C1 segment of cervical spinal cord (tissue), 14 donors: ENCODE results near the gene PSME2.

ENCODE experiments used
- DNase-seq, 14 donors: peaks; one replicate each; lab custom pipeline; 2025; lab: John Stamatoyannopoulos, UW

The PSME2 gene

DNA sequence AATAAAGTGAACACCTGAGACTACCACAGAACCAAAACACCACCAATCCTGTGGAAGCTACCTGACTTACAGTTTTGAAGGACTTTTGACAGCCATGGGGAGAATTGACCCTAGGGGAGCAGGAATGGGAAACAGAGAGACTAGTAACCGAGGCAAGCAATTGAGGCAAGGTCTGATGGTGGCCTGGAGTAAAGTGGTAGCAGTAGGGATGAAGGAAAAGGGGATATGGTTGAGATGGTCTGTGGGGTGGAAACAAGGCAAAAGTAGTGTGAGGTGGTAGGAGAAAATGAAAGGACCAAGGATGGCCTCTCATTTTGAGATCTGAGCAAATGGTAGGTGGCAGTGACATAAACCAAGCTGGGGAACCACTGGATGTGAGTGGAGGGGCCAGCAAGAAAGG is 10.4 kb upstream of the PSME2 start:
- no peak for DNase-seq

GRCh38 chr14:24155100-24155499 is 8.7 kb upstream of the PSME2 start:
- no peak for DNase-seq

- no peak for DNase-seq
Measured at GRCh38 chr14:24151404-24152080, 5.1 kb upstream of the PSME2 start.

GRCh38 chr14:24150993-24151392 is 4.6 kb upstream of the PSME2 start:
- no peak for DNase-seq

GRCh38 chr14:24150567-24150966 is 4.2 kb upstream of the PSME2 start:
- no peak for DNase-seq

DNA sequence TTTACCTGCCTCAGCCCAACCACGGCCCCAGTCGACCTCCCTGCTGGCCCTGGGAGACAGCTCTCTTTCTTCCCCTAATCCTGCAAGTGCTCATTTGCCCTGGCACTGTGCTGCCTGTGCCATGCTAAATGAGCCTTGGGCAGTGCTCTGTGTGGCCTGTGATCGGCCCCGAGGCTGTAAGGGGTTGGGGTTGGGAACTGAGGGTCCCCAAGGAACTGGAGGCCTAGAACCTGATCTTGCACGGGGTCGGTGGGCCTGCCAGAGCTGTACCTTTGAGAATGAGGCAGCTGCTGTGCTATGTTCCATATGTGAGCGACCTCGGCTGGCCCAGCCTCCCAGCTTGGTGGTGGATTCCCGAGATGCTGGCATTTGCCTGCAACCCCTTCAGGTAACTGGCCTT is 3.7 kb upstream of the PSME2 start:
- no peak for DNase-seq

- no peak for DNase-seq
Measured at GRCh38 chr14:24149302-24149969, 3.0 kb upstream of the PSME2 start.

DNA sequence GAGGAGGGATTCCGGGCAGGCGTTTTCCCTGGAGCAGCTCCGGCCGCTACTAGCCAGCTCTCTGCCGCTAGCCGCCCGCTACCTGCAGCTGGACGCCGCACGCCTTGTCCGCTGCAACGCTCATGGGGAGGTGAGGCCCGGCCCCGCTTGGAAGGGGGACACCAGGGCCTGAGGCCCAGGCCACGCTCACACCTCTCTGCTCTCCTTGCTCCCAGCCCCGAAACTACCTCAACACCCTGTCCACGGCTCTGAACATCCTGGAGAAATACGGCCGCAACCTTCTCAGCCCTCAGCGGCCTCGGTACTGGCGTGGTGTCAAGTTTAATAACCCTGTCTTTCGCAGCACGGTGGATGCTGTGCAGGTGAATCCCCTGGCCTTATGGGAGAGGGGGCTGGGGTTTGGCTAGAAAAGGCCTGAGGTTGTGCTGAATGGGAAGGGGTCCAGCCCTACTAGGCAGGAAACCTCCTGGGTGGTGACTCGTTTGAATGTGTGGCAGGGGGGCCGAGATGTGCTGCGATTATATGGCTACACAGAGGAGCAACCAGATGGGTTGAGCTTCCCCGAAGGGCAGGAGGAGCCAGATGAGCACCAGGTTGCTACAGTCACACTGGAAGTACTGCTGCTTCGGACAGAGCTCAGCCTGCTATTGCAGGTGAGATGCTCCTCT is 1.5 kb upstream of the PSME2 start:
- DNase-seq, result no peak

DNA sequence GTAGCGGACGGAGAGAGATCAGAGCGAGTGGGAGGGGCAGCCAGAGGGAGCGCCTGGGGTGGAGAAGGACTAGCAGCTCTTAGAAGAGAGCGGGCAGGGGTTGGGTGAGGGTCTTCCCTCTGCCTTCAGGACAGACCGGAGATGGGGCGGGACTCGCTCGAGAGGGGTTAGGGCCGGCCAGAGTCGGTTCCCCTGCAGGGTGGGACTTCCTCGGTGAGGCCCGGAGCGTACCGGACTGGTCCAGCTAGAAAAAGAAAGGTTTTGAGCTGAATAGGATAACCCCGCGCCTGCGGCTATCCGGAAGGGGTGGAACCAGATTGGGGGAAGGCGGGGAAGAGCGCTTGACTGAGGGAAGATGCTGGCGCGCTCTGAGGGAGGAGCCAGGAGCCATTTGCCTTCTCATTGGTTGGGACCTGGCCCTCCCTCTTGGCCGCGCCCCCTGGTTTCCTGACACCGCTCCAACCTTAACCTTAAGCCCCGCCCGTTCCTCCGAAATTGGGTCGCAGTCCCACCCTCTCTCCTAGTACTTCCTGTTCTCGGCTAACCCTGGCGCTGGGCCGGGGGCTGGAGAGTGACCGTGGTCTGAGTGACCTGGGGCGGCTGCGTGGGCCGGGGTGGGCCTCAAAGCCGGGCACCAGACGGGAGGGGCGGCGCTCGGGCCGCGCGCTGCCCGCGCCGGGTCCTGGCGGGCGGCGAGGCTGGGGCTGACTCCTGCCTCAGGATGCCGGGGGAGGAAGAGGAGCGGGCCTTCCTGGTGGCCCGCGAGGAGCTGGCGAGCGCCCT is 759 bp upstream of the PSME2 start, which contains the start of gene RNF31:
RNF31 (plus strand) TSS at position 521 of the 783 bp plus-strand sequence; CDS start at position 722, 201 bp downstream.
- peak; percentile 73 to 97 (median 94) for DNase-seq

DNA sequence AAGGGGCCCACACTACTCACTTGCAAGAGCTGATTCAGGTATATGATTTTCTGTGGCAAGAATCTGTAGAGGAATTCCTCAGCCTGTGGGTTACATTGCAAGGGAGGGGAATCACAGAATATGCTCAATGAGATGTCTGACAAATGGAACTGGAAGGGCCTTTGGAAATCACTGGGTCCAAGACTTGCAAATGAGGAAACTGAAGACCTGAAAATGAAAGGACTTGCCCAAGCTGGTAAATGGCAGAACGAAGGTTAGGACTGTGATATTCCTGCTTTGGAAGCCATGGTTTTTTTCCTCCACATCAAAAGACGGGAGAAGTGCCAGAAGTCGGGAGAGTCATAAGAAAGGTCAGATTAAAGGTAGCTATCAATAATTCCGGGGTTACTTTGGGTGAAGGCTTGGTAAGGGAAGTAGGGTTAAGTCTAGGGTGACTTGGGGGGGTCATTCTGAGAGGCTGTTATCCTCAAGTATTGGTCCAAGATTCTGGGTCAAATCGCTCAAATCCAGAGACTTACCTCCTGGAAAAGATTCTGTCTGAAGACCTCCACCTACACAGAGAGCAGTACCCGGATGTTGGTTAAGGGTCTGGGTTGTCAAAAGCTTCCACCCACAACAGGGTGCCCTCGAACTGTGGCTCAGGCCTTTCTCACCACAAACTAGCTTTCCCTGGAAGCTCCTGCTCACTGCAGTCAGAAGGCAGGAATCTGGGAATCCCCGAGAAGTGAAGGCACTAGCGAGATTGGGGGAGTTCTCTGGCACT is 539 bp downstream of the PSME2 start:
- no peak for DNase-seq

DNA sequence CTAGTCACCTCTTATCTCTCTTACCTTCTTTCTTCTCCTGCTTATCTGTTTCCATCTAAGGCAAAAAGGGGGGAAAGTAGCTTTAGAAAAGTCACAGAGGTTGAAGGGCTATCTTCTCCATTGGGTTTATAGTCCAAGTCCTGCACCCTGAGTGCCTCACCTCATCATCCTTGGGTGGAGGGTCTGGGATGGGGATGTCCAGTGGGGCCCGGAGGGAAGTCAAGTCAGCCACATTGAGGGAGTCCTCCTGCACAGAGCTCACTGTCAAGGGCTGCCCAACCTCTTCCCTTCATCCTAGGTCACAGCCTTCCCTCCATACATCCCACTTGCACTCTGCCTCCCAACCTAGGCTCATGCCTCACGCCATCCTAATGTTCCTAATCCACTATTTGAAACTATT is 1.2 kb downstream of the PSME2 start:
- DNase-seq, result no peak

DNA sequence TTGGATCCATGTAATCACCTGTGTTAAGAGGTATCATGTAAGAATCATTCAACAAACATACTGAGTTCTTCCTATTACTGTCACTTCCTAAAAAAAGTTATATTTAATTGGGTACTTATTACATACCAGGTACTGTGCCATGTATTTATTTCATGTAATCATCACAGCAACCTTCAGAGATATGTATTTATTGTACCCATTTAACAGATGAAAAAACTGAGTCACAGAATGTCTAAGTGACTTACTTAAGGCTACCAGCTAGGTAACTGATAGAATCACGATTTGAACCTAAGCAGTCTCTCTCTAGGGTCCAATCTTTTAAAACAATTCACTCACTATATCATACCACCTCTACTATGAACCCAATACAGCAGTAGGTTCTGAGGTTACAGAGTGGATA is 2.0 kb downstream of the PSME2 start:
- DNase-seq, result no peak

DNA sequence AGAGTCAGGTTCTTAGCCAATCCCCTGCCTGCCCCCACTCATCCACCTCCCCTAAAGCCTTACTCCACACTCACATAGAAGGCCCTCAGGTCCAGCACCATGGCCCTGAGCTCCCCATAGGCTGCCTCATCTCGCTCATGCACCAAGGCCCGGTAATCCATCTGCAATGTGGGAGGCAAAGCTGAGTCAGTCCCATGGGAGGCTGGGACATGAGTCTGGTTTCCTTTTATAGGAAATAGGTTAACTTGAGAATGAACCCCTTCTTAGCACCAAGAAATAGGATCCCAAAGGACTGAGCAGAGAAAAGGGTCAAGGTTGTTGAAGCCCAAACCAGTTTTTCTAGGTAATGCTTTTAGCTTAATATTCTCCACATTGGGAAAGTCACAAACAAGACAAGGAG is 2.9 kb downstream of the PSME2 start:
- DNase-seq, result no peak

- DNase-seq, result peak; percentile 90 to 99 (median 98)
Measured at GRCh38 chr14:24141097-24141880, 5.1 kb downstream of the PSME2 start, which contains the start of gene EMC9. Gene EMC9 (minus strand): TSS chr14:24141591. CDS start chr14:24141304, 287 bp downstream.

DNA sequence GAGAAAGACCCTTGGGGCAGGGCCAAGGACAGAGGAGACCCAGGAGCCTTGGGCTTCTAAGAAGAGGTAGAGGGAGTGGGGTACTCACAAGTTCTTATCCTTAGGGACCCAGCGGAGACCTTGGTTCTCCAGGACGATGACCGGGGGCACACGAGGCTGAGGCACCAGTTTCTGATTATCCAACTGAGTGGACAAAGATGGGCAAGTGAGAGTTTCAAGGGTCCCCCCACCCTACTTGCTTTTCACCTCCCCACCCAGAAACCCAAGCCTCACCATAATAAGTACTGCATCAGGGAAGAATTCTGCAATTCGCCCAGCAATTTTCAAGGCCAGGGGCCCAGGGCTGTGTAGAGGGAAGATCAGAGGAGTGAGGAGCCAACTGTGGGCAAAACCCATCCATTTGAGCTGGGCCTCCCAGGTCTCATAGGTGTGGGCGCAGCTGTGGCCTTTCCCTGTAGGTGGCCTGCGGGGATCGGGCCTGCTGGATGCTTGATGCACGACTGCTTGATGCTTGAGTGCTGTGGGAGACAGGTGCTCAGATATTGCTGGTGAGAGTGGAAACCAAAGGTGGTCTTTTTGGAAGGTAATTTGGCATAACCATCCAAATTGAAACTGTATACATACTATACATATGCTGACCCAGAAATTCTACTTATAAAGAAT is 7.0 kb downstream of the PSME2 start:
- no peak for DNase-seq

DNA sequence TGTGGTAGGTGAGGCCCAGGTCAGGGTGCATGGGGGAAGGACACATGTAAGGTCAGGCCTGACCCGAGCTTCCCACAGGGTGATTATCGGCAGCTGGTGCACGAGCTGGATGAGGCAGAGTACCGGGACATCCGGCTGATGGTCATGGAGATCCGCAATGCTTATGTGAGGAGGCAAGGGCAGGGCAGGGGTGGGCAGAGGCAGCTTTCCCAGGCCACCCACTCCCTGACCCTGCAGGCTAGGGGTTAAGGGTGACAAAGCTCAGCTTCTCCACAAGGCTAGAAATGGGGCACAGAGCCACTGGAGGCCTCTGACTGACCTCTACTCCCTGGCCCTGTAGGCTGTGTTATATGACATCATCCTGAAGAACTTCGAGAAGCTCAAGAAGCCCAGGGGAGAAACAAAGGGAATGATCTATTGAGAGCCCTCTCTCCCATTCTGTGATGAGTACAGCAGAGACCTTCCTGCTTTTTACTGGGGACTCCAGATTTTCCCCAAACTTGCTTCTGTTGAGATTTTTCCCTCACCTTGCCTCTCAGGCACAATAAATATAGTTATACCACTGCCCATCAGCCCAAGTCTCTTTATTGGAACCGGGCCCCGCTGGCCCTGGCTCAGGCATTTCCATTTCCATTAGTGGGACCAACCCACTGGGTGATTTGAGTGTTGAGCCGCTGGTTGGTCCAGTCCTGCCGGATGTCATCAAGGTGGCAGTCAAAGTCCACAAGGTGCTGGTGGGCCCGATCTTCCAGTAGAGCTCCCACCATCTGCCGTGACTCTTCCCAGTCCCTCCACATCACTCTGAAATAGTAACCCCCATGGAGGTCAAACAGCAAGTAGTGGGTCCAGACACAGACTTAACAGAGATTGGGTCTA is 7.8 kb downstream of the PSME2 start:
- DNase-seq, result no peak

DNA sequence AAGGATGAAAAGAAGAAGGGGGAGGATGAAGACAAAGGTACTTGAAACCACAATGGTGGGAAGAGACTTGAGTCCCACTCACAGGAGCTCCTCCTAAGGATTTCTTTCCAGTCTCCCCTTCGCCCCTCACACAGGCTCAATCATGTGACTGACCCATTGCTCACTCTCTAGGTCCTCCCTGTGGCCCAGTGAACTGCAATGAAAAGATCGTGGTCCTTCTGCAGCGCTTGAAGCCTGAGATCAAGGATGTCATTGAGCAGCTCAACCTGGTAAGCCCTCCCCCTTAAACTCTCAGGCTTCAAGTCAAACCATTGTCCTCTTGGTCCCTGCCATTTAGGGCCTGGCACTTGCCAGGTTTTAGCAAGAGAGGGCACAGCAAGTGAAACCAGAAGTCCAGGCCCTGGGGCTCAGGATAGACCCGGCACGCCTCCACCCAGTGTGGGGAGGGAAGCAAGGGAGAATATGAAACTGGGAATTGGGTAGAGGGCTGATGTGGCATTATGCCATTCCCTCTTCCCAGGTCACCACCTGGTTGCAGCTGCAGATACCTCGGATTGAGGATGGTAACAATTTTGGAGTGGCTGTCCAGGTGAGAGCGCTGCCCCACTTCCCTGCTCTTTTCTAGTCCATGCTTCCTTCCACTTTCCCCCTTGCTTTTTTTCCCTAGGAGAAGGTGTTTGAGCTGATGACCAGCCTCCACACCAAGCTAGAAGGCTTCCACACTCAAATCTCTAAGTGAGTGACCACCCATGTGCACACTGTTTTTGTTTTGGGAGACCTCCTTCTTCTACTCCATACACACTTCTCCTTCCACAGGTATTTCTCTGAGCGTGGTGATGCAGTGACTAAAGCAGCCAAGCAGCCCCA is 8.6 kb downstream of the PSME2 start:
- no peak for DNase-seq
